ENCODE measurements around the gene HOOK2. TPM values are rescaled to one million over a fixed set of nuclear protein-coding genes. Genes with fewer than 3 reads are reported as not detected.

The HOOK2 gene
- total RNA-seq, 4 donors from 2014 or later: 128 to 145 (median 136) TPM

GRCh38 chr19:12764698-12765097, 10.7 kb downstream of the HOOK2 start:
- Histone ChIP-seq H3K27me3 (no peaks in the 10 kb centered on the region), H3K9me3 (no peaks in the 10 kb centered on the region), H3K4me1 (no peaks in the 10 kb centered on the region), H3K27ac (no peak overlapping the region), H3K36me3 (peaks cover 25 to 31% of the 10 kb centered on the region in 2 donors), H3K4me3 (replicated peaks in 1 of 3) (no peak overlapping the region)
- no peak for TF ChIP-seq CTCF (IDR thresholded peaks at IDR 0.05)
- TF ChIP-seq POLR2A (IDR thresholded peaks at IDR 0.05): no peak
- DNase-seq: no peak
- WGBS, 2 donors: 95 to 98% methylated on average over 15 to 16 of the region's 16 CpGs
- intact Hi-C loops (cut with DNase I): loop anchor here (5.0 kb wide), 2 partner anchors 33 to 83 kb away; no protein-coding TSS in a partner anchor

GRCh38 chr19:12763100-12763499, 12.3 kb downstream of the HOOK2 start:
- Histone ChIP-seq H3K9me3 (no peaks in the 10 kb centered on the region), H3K36me3 (peaks cover 19 to 31% of the 10 kb centered on the region in 2 donors), H3K4me1 (peaks cover 0 to under 1% of the 10 kb centered on the region in 2 donors), H3K27me3 (no peaks in the 10 kb centered on the region), H3K27ac (no peak overlapping the region), H3K4me3 (replicated peaks in 1 of 3) (no peak overlapping the region)
- DNase-seq: no peak
- intact Hi-C loops (cut with DNase I): loop anchor here (5.0 kb wide), 1 partner anchor 34 kb away; no protein-coding TSS in a partner anchor
- TF ChIP-seq CTCF (IDR thresholded peaks at IDR 0.05): no peak
- TF ChIP-seq POLR2A (IDR thresholded peaks at IDR 0.05): no peak
- 89 to 90% methylated on average over 2 to 11 of the region's 11 CpGs for WGBS, 2 donors

GRCh38 chr19:12759686-12760085, 15.7 kb downstream of the HOOK2 start:
- DNase-seq: no peak
- Histone ChIP-seq H3K4me3 (replicated peaks in 1 of 3) (no peak overlapping the region), H3K27me3 (no peaks in the 10 kb centered on the region), H3K9me3 (no peaks in the 10 kb centered on the region), H3K4me1 (peaks cover 9% of the 10 kb centered on the region in 2 donors), H3K27ac (no peak overlapping the region), H3K36me3 (peaks cover 14 to 18% of the 10 kb centered on the region in 2 donors)
- TF ChIP-seq POLR2A (IDR thresholded peaks at IDR 0.05) (no peak), CTCF (IDR thresholded peaks at IDR 0.05) (no peak)
- intact Hi-C loops (cut with DNase I): loop anchor here (5.0 kb wide), 1 partner anchor 38 kb away; no protein-coding TSS in a partner anchor
- WGBS, 2 donors: 91 to 94% methylated on average over 6 of the region's 6 CpGs

DNA sequence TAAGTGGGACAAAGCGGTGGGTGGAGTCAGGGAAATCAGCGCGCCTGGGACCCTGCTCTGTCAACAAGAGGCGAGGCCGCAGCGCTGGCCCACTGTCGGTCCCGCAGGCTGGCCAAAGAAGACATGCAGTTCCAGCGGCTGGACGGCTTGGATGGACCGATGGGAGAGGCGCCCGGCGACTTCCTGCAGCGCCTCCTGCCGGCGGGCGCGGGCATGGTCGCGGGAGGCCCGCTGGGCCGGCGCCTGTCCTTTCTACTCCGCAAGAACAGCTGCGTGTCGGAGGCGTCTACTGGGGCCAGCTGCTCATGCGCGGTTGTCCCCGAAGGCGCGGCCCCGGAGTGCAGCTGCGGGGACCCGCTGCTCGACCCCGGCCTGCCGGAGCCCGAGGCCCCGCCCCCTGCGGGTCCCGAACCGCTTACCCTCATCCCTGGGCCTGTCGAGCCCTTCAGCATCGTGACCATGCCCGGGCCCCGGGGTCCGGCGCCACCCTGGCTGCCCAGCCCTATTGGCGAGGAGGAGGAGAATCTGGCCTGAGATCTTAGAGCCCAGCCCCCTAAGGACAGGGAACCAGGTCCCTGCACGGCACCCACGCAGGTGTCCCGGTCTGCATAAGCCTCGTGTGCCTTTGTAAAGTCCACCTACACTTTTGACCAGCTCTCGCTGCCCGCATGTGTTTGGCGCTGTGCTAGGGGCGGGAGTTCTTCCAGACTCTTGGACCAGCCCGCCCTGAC, 17.6 kb downstream of the HOOK2 start:
- no peaks in the 10 kb centered on the region for H3K27me3 ChIP-seq
- TF ChIP-seq POLR2A (IDR thresholded peaks at IDR 0.05) (peak in 1 of 2 donors; percentile 8), CTCF (IDR thresholded peaks at IDR 0.05) (peak; percentile 55 to 96 (median 79))
- peak overlapping the region in 1 of 3 donors; percentile 24 for H3K4me3 ChIP-seq (replicated peaks in 1 of 3)
- peaks cover 1 to 6% of the 10 kb centered on the region in 2 donors for H3K36me3 ChIP-seq
- DNase-seq: peak; percentile 67 to 68
- no peaks in the 10 kb centered on the region for H3K9me3 ChIP-seq
- peaks cover 9% of the 10 kb centered on the region in 2 donors for H3K4me1 ChIP-seq
- 11 to 14% methylated on average over 10 to 34 of the region's 60 CpGs for WGBS, 2 donors
- intact Hi-C loops (cut with DNase I): no loop called here
- H3K27ac ChIP-seq: peak overlapping the region in 1 of 3 donors; percentile 41
